HG03432 (cell line): ENCODE data around the gene TBRG1.
A peak's percentile ranks its signal among the peaks of the same experiment; 100 is the strongest.

Experiments
- ATAC-seq: cut with Tn5 transposase; IDR thresholded peaks from one replicate; pipeline ENCODE4 v1.9.1; 2021; ENCODE audit warnings: mild to moderate bottlenecking, moderate library complexity; ENCODE audit not compliant: unreplicated experiment

TBRG1 gene

DNA sequence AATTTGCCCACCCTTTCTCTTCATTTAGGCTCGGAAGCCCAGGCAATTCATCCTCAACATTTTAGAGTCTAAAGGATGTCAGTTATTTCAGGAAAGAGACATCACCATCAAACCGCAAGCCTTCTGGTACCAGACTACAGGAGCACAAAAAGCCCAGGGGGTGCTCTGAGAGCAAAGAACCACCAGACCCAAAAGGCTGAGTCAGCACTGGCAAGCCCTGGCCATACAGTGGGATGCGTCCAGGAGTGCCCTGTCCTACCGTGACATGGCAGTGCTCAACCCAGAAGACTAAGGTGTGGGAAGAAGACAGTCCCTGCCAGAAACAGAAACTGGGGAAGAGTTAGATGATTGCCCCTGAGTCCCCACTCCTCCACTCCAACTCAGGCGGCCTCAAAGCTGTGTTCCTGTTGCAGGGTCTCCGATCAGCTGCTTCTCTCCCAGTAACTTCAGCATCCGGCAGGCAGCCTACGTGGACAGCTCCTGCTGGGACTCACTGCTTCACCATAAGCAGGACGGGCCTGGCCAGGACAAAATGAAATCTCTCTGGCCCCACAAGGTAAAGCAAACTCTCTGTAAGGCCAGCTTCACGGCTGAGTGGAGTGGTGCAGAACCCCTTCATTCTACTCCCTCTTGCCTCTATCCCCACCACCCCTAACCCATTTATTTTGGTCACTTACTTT lies 10.0 kb upstream of the TBRG1 start:
- ATAC-seq, result no peak

DNA sequence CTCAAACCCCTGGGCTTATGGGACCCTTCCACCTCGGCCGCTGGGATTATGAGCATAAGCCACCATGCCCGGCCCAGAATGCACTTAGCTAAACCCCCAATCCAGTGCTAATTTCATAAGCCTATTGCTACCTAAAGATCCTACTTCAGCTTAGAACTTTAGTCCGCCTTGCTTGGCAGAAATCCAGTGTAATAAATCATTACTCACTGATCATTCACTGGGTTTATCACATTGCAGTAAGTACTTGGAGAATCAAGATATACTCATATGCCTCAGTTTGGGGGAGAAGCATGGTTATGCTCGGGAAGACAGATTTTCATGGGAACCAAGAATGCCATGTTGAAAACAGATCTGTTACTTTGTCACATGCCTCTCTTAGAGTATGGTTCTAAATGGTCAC lies 3.8 kb upstream of the TBRG1 start:
- no peak for ATAC-seq

DNA sequence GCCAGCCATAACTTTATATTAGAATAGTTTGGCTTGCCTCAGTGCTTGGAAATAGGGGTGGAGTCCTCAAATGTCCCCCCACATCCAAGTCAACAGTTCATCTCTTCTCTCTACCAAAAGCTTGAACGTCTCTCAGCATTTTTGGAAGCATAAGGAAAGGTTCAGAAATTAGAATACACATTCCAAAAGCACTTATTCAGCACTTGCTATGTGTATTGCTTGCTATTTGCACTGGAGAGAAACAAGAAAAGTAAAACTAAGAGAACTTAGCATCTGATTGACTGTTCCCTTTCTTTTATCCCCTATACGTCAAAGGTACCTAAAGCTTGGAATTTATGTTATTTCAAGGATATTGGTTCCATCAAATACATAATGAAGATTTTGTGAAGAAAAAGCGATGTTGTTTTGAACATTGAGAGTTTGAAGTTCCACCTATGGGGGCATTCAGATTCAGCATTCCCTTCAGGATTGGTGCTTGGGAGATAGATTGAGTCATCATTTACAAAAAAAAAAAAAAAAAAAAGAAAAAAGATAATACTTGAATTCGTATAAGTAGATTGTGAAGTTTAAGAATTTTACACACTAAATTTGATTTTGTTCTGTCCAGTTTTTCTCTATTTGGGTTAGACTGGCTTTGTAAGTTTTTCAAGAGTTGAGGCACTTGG lies 1.3 kb downstream of the TBRG1 start:
- no peak for ATAC-seq

DNA sequence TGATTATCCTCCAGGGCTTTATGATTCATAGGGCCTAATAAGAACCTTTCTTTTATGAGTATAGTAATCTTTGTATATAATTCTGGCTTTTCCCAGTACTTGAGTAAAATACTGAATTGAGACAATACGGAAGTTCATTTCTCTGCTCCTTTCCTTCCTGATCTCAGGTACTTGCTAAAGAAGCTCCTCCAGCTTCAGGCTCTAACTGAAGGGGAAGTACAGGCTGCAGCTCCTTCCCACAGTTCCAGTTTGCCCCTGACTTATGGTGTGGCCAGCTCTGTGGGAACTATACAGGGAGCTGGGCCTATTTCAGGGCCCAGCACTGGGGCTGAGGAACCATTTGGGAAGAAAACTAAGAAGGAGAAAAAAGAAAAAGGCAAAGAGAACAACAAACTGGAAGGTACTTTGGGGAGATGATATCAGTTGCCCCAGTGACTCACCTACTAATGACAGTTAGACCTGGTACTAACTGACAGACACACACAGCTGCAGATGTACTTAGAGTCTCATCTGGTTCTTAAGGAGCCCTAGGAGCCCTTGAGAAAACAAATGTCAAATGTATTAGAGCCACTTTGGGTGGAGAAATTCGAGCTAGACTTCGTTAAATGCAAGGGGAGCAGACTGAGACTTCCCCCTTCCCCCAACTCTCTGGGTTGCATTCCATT lies 3.0 kb downstream of the TBRG1 start:
- no peak for ATAC-seq

DNA sequence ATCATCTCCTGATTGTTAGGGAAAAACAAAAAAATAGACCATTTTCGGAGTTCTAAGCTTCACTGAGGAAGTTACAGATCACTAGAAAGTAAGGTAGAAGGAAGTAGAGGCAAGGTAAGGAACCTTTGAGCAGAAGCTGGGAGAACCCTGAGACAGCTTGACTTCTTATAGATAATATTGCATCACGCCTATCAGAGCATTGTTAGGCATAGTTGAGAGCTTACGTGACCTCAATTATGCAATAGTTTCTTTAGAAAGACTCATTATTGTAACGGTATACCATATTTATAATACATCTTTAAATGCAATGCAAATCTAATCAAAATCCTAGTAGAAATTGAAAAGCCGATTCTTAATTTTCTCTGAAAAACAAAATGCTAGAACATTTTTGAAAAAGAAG lies 4.9 kb downstream of the TBRG1 start:
- no peak for ATAC-seq

DNA sequence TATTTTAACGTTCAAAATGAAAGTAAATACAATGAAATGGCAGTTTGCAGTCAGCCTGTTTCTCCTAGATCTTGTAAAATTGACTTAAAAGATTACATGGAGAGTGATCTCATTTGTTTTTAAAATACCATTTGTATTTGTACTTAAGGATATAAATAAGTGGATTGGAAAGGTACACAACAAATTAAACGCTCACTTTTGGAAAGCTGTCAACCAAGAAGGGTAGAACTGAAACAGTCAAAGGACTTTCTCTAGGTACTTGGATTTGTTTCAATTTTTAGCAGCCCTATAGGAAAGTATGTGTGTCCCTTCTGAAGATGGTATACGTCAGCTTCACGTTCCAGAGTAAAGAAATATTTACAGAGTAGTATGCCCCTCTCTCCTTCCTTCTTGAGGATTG lies 7.3 kb downstream of the TBRG1 start:
- ATAC-seq, result no peak

DNA sequence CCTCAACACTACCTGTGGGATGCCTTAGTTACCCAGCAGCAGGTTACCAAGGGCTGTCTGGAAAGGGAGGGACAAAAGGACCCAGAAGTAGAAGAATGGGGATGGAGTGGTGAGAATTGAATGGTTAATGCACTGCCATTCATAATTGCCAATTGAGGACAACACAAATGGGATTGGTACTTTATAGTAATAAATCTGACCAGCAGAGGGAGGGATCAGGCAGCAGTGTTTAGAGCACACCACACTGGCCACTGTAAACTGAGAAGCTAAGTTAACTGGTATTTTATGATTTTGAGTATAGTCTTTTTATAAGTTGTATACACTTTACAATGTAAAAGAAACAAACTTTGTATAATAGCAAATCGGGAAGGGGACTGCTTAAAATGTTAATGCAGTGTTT lies 10.7 kb downstream of the TBRG1 start:
- no peak for ATAC-seq

DNA sequence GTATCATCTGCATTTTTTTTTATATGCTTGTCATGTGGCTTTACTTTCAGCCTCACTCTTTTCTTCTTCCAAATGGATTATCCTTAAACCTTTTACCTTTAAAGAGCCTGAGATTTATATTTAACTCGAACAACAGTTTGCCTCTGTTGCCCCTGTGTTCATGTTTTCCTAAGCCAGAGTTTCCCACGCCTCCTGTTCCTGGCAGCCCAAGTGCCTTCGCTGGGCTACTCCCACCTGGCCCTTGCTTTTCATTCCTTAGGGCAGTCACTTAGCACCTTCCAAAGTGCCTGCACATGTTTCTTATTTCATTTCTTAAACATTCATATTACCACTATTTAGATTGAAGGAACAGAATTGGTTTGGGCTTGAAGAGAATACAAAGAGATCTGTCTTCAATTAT lies 13.3 kb downstream of the TBRG1 start:
- no peak for ATAC-seq

DNA sequence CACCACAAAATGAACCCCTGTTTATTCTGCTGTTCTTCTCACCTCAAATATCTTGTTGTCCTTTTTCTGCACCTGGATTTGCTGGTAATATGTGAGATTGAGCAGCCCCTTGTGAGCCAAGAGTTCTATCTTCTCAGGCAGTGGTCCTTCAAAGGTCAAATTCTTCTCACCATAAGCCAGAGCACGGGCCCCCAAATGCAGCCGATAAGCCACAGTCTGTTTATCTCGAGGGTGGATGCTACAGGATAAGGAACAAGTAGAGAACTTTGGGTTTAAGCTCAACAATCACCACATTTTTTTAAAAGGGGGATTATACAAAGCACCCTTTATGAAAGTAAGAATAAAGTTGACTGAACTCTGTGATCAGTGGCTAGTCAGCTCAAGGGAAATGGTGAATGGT lies 15.8 kb downstream of the TBRG1 start:
- ATAC-seq, result no peak

DNA sequence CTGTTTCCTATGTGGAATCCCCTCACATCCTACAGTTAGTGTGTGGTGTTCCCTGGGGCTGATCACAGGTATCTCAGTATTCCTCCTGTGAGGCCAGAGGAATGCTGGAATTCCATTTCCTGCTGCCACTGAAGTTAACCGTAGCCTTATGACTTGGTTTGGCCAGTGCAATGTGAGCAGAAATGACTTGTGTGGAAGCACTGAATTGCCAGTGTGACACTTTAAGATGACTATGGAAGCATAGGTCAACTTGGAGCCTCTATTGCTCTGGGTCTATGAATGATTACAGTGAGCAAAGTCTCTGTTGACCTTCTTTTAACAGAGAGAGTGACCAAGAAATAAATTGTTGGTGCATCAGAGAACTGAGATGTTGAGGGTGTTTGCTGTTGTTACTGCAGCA lies 16.5 kb downstream of the TBRG1 start:
- no peak for ATAC-seq

DNA sequence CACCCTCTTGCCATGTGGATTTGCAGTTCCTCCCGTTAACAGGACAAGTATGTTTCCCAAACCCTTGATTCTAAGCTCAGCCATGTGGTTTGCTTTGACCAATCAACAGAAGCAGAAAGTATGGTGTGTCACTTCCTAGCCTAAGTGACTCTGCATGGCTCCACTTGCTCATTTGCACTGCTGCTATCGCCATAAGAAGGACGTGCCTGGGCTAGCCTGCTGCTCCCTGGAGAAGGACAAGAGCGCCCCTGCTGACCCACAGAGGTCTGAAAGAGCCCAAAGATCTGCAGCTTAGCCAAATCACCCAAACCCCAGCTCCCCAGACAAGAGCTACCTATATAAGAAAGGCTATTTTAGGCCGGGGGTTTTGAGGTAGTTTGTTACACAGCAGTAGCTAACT lies 18.0 kb downstream of the TBRG1 start:
- ATAC-seq, result no peak

DNA sequence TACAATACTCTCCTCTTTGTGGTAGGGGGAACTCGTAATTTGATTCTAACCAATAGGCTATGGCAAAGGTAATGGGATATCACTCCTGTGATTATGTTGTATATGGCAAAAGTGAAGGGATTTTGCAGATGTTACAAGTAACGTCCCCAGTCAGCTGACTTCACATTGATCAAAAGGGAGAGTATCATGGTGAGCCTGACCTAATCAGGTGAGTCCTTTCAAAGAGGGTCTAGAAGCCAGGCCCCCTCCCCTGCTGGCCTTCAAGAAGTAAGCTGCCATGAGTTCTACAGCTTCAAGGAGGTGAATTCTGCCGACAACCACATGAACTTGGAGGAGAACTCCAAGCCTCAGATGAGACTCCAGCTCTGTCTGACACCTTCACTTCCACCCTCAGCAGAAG lies 20.0 kb downstream of the TBRG1 start:
- no peak for ATAC-seq

DNA sequence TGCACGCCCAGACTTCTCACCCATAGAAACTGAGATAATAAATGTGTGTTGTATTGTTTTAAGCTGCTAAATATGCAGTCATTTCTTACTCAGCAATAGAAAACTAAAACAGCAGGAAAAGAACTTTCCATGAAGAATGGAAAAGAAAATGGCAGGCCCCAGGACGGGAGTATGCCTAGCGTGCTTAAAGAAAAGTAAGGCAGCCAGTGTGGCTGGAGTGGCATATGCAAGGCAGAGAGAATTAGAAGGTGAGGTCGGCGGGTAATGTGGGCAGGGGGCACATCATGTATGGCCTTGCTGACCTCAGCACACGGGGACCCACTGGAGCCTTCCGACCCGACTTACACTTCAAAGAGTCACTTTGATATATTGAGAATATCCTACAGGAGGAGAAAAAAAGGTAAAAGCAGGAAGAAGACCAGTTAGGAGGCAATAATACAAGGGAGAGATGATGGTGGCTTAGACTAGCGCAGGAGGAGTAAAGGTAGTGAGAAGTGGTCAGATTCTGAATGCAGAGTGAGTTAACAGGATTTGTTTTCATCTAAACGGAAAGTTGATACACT lies 20.5 kb downstream of the TBRG1 start:
- no peak for ATAC-seq

DNA sequence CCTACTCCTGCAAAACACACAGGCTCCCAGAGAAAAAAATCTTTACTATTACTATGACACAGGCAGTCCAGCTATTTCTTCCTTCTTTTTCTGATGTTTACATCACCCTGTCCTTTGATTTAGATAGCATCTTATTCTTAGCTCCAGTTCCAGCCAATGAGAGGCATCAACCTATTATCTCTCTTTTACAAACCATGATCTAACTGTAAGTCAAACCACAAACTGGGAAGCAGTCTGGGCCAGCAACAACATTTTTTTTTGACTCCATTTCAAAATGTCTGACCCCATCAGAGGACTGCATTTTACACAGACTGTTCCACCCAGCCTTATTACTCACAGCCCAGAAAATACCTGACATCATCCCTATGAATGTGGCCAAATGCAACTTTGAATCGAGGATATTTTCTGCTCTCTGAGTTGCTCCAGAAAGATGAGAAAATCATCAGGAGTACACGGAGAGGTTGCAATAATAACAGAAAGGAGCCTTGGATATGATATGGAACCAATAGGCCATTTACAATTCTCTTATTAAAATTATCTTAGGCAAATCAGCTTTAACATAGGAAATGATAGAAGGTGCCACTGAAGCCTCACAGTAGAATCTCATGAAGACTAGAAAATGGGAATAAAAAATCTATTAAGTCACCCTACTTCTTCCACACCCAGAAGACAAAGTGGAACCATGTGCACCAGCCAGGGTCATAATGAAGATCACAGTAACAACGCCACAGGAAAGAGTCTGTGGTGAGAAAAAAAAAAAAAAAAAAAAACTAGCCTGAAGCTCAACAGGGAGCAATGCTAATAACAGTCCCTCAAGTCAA lies 21.2 kb downstream of the TBRG1 start:
- no peak for ATAC-seq

DNA sequence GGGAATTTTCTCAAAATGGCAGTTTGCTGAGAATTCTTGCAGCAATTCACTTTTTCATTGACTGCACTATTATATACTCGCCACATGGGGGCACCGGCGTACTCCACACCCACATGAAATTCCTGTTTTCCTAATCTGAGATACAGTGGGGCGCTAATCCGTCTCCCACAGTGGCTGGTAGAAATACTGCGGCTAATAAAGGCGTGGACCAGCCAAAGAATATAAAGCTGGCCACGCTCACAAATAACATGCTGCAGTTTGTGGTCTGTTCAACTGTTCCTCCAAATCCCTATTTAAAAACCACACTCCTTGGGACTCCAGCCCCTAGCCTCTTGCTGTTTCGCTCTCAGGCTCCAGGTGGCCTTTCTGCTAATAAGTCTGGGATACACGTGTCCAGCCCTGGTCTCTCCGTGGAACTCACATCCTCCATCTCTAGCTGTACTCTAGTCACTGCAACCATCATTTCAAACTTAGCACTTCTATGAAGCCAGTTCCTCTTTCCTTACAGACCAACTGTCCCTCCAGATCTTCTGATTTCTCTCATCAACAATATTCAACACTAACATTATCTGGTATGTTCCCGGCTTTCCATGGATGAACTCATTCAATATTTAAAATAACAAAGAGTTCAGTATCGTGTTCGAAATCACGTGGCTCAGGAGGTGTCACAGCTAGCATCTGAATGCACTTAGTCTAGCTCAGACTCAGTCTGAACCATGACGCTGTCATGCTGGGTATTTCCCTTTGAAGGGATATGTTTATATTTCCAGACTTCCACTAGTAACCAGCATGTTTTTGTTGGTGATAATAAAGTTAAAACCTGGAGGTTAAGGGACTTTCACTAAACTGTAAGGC lies 22.0 kb downstream of the TBRG1 start:
- peak; percentile 67 for ATAC-seq

DNA sequence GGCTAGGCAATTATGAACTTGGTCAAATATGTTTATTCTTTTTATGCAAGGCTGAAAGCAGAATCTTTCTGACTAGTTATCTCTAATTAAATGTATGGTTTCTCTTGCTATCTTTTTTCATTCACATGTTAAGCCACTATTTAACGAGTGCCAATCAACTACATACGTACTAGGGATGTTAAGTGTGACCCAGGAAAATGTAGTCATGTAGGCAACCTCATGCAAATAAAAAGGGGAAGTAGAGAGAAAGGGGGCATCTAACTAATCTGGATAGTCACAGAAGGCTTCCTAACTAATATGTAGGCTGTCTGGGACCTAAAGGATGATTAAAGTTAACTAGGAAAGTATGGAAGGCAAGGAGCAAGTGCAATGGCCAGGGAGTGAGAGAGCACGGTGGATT lies 23.5 kb downstream of the TBRG1 start:
- ATAC-seq, result peak; percentile 63

DNA sequence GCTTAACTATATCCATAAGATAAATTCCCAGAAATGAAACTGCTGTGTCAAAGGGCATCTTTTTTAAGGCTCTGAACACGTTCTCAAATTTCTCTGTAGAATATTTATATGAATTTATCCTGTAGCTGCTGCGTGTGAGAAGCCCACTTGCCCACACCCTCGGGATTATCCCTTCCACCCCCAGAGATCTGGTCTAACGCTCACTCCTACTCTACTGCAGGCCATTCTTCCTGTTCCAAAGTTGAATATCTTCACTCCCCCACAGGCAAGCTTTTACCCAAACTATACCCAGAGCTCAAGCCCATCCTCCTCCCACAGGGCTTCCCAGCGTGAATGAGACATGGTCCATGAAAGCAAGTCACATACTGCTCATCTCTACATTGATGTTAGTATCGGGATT lies 25.9 kb downstream of the TBRG1 start:
- ATAC-seq, result no peak

DNA sequence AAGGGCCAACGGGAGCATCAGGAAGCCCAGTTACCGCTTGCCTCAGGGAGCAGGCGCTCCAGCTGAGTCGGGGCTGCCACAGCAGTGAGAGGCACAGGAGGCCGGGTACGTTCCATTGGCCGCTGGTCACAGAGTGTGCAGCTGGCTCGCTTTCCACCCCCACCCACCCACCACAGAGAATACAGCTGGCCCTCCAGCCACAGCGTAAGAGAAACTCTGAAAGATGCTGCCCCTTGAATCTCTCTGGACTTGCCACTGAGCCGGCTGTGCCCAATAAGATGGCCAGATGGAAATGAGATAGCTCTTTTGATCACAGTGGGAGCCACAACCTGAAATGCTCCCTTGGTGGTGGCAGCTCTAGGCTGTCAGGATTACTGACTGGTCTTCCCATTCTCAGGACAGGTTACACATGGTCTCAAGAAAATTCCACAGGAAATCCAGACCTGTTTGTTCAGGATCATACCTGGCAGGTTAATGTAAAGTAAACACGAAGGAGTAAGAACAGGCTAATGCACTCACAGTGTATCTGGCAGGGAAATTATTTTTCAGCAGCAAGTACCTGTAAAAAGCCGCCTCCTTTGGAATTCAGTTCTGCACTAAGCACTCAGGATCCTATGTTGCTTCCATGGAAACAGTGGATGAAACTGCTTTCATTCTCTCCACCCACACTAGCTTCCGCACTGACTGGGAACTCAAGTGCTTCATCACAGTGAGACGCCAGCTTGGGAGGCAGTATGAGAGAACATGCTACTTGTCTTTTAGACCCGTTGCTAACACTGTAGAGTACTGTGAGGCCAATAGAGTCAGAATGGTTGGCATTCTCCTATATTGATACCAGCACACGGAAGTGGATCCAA lies 34.3 kb downstream of the TBRG1 start:
- no peak for ATAC-seq

DNA sequence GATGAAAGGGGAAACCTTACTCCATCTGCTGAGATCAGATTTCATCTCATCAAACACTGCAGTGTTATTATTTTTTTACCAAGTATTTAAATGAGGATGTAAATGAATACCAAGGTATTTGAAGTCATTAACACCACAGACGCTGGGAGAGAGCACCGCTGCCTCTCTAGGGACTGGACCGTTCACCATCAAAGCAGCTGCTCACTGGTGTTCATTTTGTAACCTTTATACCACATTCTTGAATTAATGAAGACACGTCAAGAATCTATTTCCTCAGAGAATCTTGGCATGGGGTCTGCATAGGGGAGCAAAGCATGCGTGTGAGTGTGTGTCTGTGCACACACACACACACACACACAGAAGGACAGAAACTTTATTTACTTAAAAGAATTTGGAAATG lies 35.2 kb downstream of the TBRG1 start:
- no peak for ATAC-seq
